ENCODE data around the gene ISCU. TPM values are rescaled to one million over a fixed set of nuclear protein-coding genes. Genes with fewer than 3 reads are reported as not detected.

ISCU gene
- total RNA-seq, 4 donors from 2014 or later: 113 to 155 (median 130) TPM

GRCh38 chr12:108578813-108579212 lies 16.4 kb downstream of the ISCU start:
- H3K4me3 ChIP-seq: no peak overlapping the region
- no peak overlapping the region for H3K27ac ChIP-seq
- no peaks in the 10 kb centered on the region for H3K36me3 ChIP-seq
- H3K9me3 ChIP-seq: no peaks in the 10 kb centered on the region
- in situ Hi-C loops (cut with MboI; ENCODE audit: low pct_ligation_motif_present in 1 of 4, low pct_unique_long_range_greater_than_20kb in 1 of 4, low sequenced_read_pairs in 3 of 4) (no loop called here), intact Hi-C loops (cut with DNase I; ENCODE audit: low total_unique reads) (no loop called here)
- no peaks in the 10 kb centered on the region for H3K4me1 ChIP-seq
- TF ChIP-seq POLR2A (IDR thresholded peaks at IDR 0.05) (no peak), CTCF (IDR thresholded peaks at IDR 0.05) (no peak), EP300 (IDR thresholded peaks at IDR 0.05; ENCODE audit: low read depth) (no peak), POLR2AphosphoS5 (IDR thresholded peaks at IDR 0.05) (no peak)
- no peak for DNase-seq
- no peaks in the 10 kb centered on the region for H3K27me3 ChIP-seq
- WGBS, 2 donors (ENCODE audit: low coverage in 1 of 2): 94 to 97% methylated on average over 3 of the region's 3 CpGs

GRCh38 chr12:108580531-108580930 lies 18.1 kb downstream of the ISCU start:
- no peak for DNase-seq
- WGBS, 2 donors (ENCODE audit: low coverage in 1 of 2): 72% methylated on average over 3 of the region's 3 CpGs; no CpG with 5 or more reads in 1 of the 2 donors
- Histone ChIP-seq H3K36me3 (no peaks in the 10 kb centered on the region), H3K9me3 (no peaks in the 10 kb centered on the region), H3K27me3 (no peaks in the 10 kb centered on the region), H3K4me1 (no peaks in the 10 kb centered on the region), H3K27ac (no peak overlapping the region), H3K4me3 (no peak overlapping the region)
- in situ Hi-C loops (cut with MboI; ENCODE audit: low pct_ligation_motif_present in 1 of 4, low pct_unique_long_range_greater_than_20kb in 1 of 4, low sequenced_read_pairs in 3 of 4) (no loop called here), intact Hi-C loops (cut with DNase I; ENCODE audit: low total_unique reads) (no loop called here)
- TF ChIP-seq POLR2A (IDR thresholded peaks at IDR 0.05) (no peak), CTCF (IDR thresholded peaks at IDR 0.05) (no peak), POLR2AphosphoS5 (IDR thresholded peaks at IDR 0.05) (no peak), EP300 (IDR thresholded peaks at IDR 0.05; ENCODE audit: low read depth) (no peak)

GRCh38 chr12:108581311-108582227 lies 19.2 kb downstream of the ISCU start:
- in situ Hi-C loops (cut with MboI; ENCODE audit: low pct_ligation_motif_present in 1 of 4, low pct_unique_long_range_greater_than_20kb in 1 of 4, low sequenced_read_pairs in 3 of 4): no loop called here
- intact Hi-C loops (cut with DNase I; ENCODE audit: low total_unique reads): no loop called here
- DNase-seq: no peak
- Histone ChIP-seq H3K4me3 (no peak overlapping the region), H3K27ac (peak overlapping the region in 1 of 4 donors; percentile 30), H3K36me3 (no peaks in the 10 kb centered on the region), H3K4me1 (no peaks in the 10 kb centered on the region), H3K27me3 (no peaks in the 10 kb centered on the region), H3K9me3 (no peaks in the 10 kb centered on the region)
- TF ChIP-seq POLR2A (IDR thresholded peaks at IDR 0.05) (no peak), EP300 (IDR thresholded peaks at IDR 0.05; ENCODE audit: low read depth) (no peak), POLR2AphosphoS5 (IDR thresholded peaks at IDR 0.05) (no peak), CTCF (IDR thresholded peaks at IDR 0.05) (no peak)
- 91 to 100% methylated on average over 1 to 30 of the region's 33 CpGs for WGBS, 2 donors (ENCODE audit: low coverage in 1 of 2)

GRCh38 chr12:108582509-108582908 lies 20.1 kb downstream of the ISCU start:
- H3K4me3 ChIP-seq: no peak overlapping the region
- no peak for TF ChIP-seq POLR2A (IDR thresholded peaks at IDR 0.05)
- no peak for TF ChIP-seq POLR2AphosphoS5 (IDR thresholded peaks at IDR 0.05)
- TF ChIP-seq CTCF (IDR thresholded peaks at IDR 0.05): no peak
- no peak for TF ChIP-seq EP300 (IDR thresholded peaks at IDR 0.05; ENCODE audit: low read depth)
- no peaks in the 10 kb centered on the region for H3K4me1 ChIP-seq
- H3K36me3 ChIP-seq: no peaks in the 10 kb centered on the region
- H3K27me3 ChIP-seq: no peaks in the 10 kb centered on the region
- in situ Hi-C loops (cut with MboI; ENCODE audit: low pct_ligation_motif_present in 1 of 4, low pct_unique_long_range_greater_than_20kb in 1 of 4, low sequenced_read_pairs in 3 of 4): no loop called here
- H3K9me3 ChIP-seq: no peaks in the 10 kb centered on the region
- 87% methylated on average over 8 of the region's 9 CpGs; no CpG with 5 or more reads in 1 of the 2 donors for WGBS, 2 donors (ENCODE audit: low coverage in 1 of 2)
- no peak for DNase-seq
- no peak overlapping the region for H3K27ac ChIP-seq
- intact Hi-C loops (cut with DNase I; ENCODE audit: low total_unique reads): no loop called here
